ENCODE measurements around the gene ZNF609.

- TF ChIP-seq CTCF (IDR thresholded peaks at IDR 0.05) (no peak), POLR2A (IDR thresholded peaks at IDR 0.05) (no peak)
These were observed 219.7 kb downstream of the ZNF609 start for GRCh38 chr15:64680097-64680496.

All from body of pancreas (tissue), 4 donors.